HG02870 (cell line): ENCODE data around the gene HTR7.
"Not testable (repeated sequence)": the region's sequence is repeated elsewhere in the genome, so short reads cannot be mapped to it uniquely, and the experiment has no call there.

Experiments
- ATAC-seq: cut with Tn5 transposase; IDR thresholded peaks from one replicate; pipeline ENCODE4 v1.9.1; 2021; ENCODE audit warnings: mild to moderate bottlenecking, moderate library complexity; ENCODE audit not compliant: unreplicated experiment

HTR7 gene

GRCh38 chr10:90859321-90859751 lies 1.5 kb upstream of the HTR7 start:
- no peak for ATAC-seq

GRCh38 chr10:90858461-90858968 lies 676 bp upstream of the HTR7 start:
- ATAC-seq, result no peak

- ATAC-seq, result no peak
Measured at GRCh38 chr10:90856964-90857634, 740 bp downstream of the HTR7 start.

- no peak for ATAC-seq
Measured at GRCh38 chr10:90856261-90856660, 1.6 kb downstream of the HTR7 start.

GRCh38 chr10:90855126-90855525 lies 2.7 kb downstream of the HTR7 start:
- ATAC-seq, result no peak

- ATAC-seq, result no peak
Measured at GRCh38 chr10:90849956-90850749, 7.7 kb downstream of the HTR7 start.

- no peak for ATAC-seq
Measured at GRCh38 chr10:90847436-90847835, 10.4 kb downstream of the HTR7 start.

GRCh38 chr10:90846746-90847145 lies 11.1 kb downstream of the HTR7 start:
- no peak for ATAC-seq

- no peak for ATAC-seq
Measured at GRCh38 chr10:90845726-90846125, 12.1 kb downstream of the HTR7 start.

- no peak for ATAC-seq
Measured at GRCh38 chr10:90842725-90843124, 15.1 kb downstream of the HTR7 start.

- no peak for ATAC-seq
Measured at GRCh38 chr10:90837486-90837885, 20.4 kb downstream of the HTR7 start.

GRCh38 chr10:90834326-90834725 lies 23.5 kb downstream of the HTR7 start:
- ATAC-seq, result no peak

GRCh38 chr10:90832111-90832510 lies 25.7 kb downstream of the HTR7 start:
- no peak for ATAC-seq

- no peak for ATAC-seq
Measured at GRCh38 chr10:90822508-90822907, 35.3 kb downstream of the HTR7 start.

- not testable (repeated sequence) for ATAC-seq
Measured at GRCh38 chr10:90821864-90822263, 36.0 kb downstream of the HTR7 start.

- ATAC-seq, result no peak
Measured at GRCh38 chr10:90819911-90820310, 37.9 kb downstream of the HTR7 start.

GRCh38 chr10:90818736-90819135 lies 39.1 kb downstream of the HTR7 start:
- no peak for ATAC-seq

GRCh38 chr10:90817128-90817889 lies 40.5 kb downstream of the HTR7 start:
- no peak for ATAC-seq

GRCh38 chr10:90816466-90816865 lies 41.4 kb downstream of the HTR7 start:
- ATAC-seq, result no peak

- no peak for ATAC-seq
Measured at GRCh38 chr10:90813594-90814365, 44.1 kb downstream of the HTR7 start.

- ATAC-seq, result not testable (repeated sequence)
Measured at GRCh38 chr10:90807106-90807505, 50.7 kb downstream of the HTR7 start.
